Body of pancreas (tissue), 4 donors: Measurements from ENCODE around the gene SAP30L. TPM values are rescaled to one million over a fixed set of nuclear protein-coding genes. Genes with fewer than 3 reads are reported as not detected.

Experiments
- ATAC-seq: fragments of 150-250 bp; one replicate; pipeline ENCODE4 v1.9.1; 2016
- DNase-seq, 4 donors: peaks; one replicate each; pipeline ENCODE4 v3.0.0-alpha.2; 2019
- H3K27ac ChIP-seq, 4 donors: fragments of 200-600 bp; sonication (generic); 1 replicate in 3 of 4; 2 replicates in 1 of 4; pipeline versions ENCODE4 v1.5.1 to v1.6.1; 2016 to 2019; ENCODE audit warnings: mild to moderate bottlenecking in 1 of 4, mixed read lengths in 1 of 4, moderate library complexity in 1 of 4
- H3K27me3 ChIP-seq, 2 donors: fragments of 200-600 bp; sonication (generic); one replicate each; pipeline ENCODE4 v1.6.0; 2016; ENCODE audit warnings: mild to moderate bottlenecking in 1 of 2
- H3K36me3 ChIP-seq, 2 donors: fragments of 200-600 bp; sonication (generic); replicated peaks in 1 of 2; 2 replicates each; pipeline ENCODE4 v1.5.1; 2016; ENCODE audit warnings: low read depth in 2 of 2; ENCODE audit not compliant: insufficient read depth in 1 of 2
- H3K4me1 ChIP-seq: fragments of 200-600 bp; sonication (generic); one replicate; pipeline ENCODE4 v1.6.0; 2016
- H3K4me3 ChIP-seq, 2 donors: fragments of 200-600 bp; sonication (generic); 1 replicate in 1 of 2; 2 replicates in 1 of 2; pipeline ENCODE4 v1.5.1; 2016 to 2019
- H3K9me3 ChIP-seq, 3 donors: fragments of 200-600 bp; sonication (generic); 1 replicate in 2 of 3; 2 replicates in 1 of 3; pipeline ENCODE4 v1.5.1; 2016
- POLR2A ChIP-seq, 3 donors: fragments of 450-650 bp; IDR thresholded peaks; one replicate each; pipeline ENCODE4 v1.6.1; 2016; ENCODE audit warnings: antibody characterized with exemption in 3 of 3, mild to moderate bottlenecking in 2 of 3
- WGBS, 2 donors: methylation state at CpG; one replicate each; pipeline ENCODE4 v1.1.5; 2017; 5-methylcytosine and 5-hydroxymethylcytosine counted together
- intact Hi-C: fragments of 100-400 bp; cut with DNase I; formaldehyde crosslinking; loops from one replicate; pipeline ENCODE4 v1.15.1; 2023
- total RNA-seq, 2 donors: library from RNA; depleted of rRNA; stranded (reverse); fragments of >200 nt; gene quantifications; one replicate each; pipeline ENCODE4 v1.1.0, GENCODE V29; 2016
- TF ChIP-seq, protein P1 (sequence below), 7 experiments: fragments of 450-650 bp in 4 of 7; fragments of 200-600 bp in 3 of 7; sonication (generic) in 3 of 7; IDR thresholded peaks; one replicate each; pipeline ENCODE4 v1.5.1; 2016 to 2019; ENCODE audit warnings: antibody characterized with exemption in 7 of 7

The SAP30L gene
- total RNA-seq, 2 donors from 2014 or later: 11.7 to 15.5 TPM

DNA sequence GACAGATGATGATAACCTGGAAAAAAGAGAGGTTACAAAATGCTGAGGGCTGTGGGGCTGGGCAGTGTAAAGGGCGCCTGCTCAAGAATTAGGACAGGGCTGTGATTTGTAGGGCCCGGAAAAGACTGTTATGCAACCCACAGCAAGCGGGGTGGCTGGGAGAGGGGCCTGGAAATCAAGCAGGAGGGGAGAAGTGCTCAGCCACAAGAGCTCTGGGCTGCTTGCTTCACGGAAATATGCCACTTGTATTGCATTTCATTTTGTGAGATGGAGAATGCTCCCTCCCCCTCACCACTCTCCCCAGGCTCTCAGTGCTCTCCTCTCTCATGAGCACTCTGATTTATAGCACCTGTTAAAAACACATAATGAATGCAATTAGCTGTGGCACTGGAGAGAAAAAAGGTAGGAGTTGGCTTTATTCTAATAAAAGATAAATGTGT is 40.6 kb downstream of the SAP30L start:
- TF ChIP-seq, protein P1, sequence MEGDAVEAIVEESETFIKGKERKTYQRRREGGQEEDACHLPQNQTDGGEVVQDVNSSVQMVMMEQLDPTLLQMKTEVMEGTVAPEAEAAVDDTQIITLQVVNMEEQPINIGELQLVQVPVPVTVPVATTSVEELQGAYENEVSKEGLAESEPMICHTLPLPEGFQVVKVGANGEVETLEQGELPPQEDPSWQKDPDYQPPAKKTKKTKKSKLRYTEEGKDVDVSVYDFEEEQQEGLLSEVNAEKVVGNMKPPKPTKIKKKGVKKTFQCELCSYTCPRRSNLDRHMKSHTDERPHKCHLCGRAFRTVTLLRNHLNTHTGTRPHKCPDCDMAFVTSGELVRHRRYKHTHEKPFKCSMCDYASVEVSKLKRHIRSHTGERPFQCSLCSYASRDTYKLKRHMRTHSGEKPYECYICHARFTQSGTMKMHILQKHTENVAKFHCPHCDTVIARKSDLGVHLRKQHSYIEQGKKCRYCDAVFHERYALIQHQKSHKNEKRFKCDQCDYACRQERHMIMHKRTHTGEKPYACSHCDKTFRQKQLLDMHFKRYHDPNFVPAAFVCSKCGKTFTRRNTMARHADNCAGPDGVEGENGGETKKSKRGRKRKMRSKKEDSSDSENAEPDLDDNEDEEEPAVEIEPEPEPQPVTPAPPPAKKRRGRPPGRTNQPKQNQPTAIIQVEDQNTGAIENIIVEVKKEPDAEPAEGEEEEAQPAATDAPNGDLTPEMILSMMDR (IDR thresholded peaks at IDR 0.05): no peak

DNA sequence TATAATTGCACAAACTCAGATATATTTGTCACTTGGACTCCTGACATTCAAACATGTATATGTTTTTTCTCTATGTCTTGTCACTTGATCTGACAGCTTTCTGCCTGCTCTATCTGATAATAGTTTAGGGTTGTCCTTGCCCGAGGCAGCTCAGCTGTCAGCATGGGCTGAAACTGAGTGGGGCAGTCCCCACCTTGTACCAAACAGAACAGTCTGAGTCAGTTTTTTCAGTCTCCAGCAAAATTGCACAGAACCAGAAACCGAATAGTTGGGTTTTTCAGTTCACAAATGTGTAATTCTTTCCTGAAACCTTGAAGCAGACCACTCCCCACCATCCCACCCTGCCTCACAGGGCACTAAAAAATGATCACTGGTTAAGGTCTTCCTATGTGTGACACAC is 41.7 kb downstream of the SAP30L start:
- Histone ChIP-seq H3K27ac (no peak overlapping the region), H3K9me3 (no peaks in the 10 kb centered on the region), H3K4me3 (no peak overlapping the region), H3K4me1 (peaks cover 22% of the 10 kb centered on the region), H3K36me3 (no peaks in the 10 kb centered on the region), H3K27me3 (peaks cover 5 to 55% of the 10 kb centered on the region in 2 donors)
- TF ChIP-seq POLR2A (IDR thresholded peaks at IDR 0.05): no peak
- TF ChIP-seq, protein P1 (IDR thresholded peaks at IDR 0.05): no peak
- ATAC-seq (no peak), DNase-seq (no peak)
- WGBS, 2 donors: 21 to 22% methylated on average over 2 of the region's 2 CpGs
- intact Hi-C loops: no loop called here

More for the DNA sequence above, 40.6 kb downstream of the SAP30L start:
- Histone ChIP-seq H3K9me3 (no peaks in the 10 kb centered on the region), H3K27me3 (peaks cover 5 to 61% of the 10 kb centered on the region in 2 donors), H3K4me1 (peaks cover 25% of the 10 kb centered on the region), H3K4me3 (no peak overlapping the region), H3K27ac (no peak overlapping the region), H3K36me3 (no peaks in the 10 kb centered on the region)
- intact Hi-C loops: no loop called here
- 4 to 8% methylated on average over 4 of the region's 4 CpGs for WGBS, 2 donors
- no peak for DNase-seq
- ATAC-seq: no peak

- intact Hi-C loops: no loop called here
- H3K9me3 ChIP-seq: no peaks in the 10 kb centered on the region
- no peak for TF ChIP-seq POLR2A (IDR thresholded peaks at IDR 0.05)
- TF ChIP-seq, protein P1 (IDR thresholded peaks at IDR 0.05): no peak
- no peak overlapping the region for H3K27ac ChIP-seq
- H3K27me3 ChIP-seq: peaks cover 0 to 12% of the 10 kb centered on the region in 2 donors
- no peaks in the 10 kb centered on the region for H3K4me1 ChIP-seq
- ATAC-seq: no peak
- H3K4me3 ChIP-seq: no peak overlapping the region
- no peak for DNase-seq
- 55 to 64% methylated on average over 2 of the region's 2 CpGs for WGBS, 2 donors
- H3K36me3 ChIP-seq: no peaks in the 10 kb centered on the region
Observed at GRCh38 chr5:154491941-154492340, 46.1 kb downstream of the SAP30L start.

- no peaks in the 10 kb centered on the region for H3K4me1 ChIP-seq
- TF ChIP-seq, protein P1 (IDR thresholded peaks at IDR 0.05): no peak
- no peak for TF ChIP-seq POLR2A (IDR thresholded peaks at IDR 0.05)
- intact Hi-C loops: no loop called here
- no peaks in the 10 kb centered on the region for H3K36me3 ChIP-seq
- no peak overlapping the region for H3K4me3 ChIP-seq
- 53 to 62% methylated on average over 13 to 29 of the region's 29 CpGs for WGBS, 2 donors
- ATAC-seq (no peak), DNase-seq (no peak)
- H3K9me3 ChIP-seq: no peaks in the 10 kb centered on the region
- no peak overlapping the region for H3K27ac ChIP-seq
- peaks cover 0 to 9% of the 10 kb centered on the region in 2 donors for H3K27me3 ChIP-seq
Observed at GRCh38 chr5:154493274-154493673, 47.5 kb downstream of the SAP30L start.

DNA sequence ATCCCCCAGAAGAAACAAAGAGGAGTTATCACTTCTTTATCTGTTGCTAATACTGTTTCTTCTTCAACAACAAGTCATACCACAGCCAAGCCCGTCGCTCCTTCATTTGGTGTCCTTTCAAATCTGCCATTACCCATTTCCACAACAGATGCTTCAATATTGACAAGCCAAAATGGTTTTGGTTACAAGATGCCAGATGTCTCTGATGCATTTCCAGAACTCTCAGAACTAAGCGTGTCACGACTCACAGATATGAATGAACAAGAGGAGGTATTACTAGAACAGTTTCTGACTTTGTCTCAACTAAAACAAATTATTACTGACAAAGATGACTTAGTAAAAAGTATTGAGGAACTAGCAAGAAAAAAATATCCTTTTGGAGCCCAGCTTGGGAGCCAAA is 48.2 kb downstream of the SAP30L start:
- peaks cover 0 to 6% of the 10 kb centered on the region in 2 donors for H3K27me3 ChIP-seq
- WGBS, 2 donors: 65 to 67% methylated on average over 4 of the region's 4 CpGs
- no peaks in the 10 kb centered on the region for H3K9me3 ChIP-seq
- intact Hi-C loops: no loop called here
- TF ChIP-seq, protein P1 (IDR thresholded peaks at IDR 0.05): no peak
- no peak for TF ChIP-seq POLR2A (IDR thresholded peaks at IDR 0.05)
- DNase-seq (no peak), ATAC-seq (no peak)
- no peak overlapping the region for H3K27ac ChIP-seq
- H3K36me3 ChIP-seq: no peaks in the 10 kb centered on the region
- no peaks in the 10 kb centered on the region for H3K4me1 ChIP-seq
- H3K4me3 ChIP-seq: no peak overlapping the region
